Measurements from ENCODE around the gene PPFIA3.
"Not testable (repeated sequence)": the region's sequence is repeated elsewhere in the genome, so short reads cannot be mapped to it uniquely, and the experiment has no call there.

Gene PPFIA3

GRCh38 chr19:49125025-49125731 is 5.8 kb downstream of the PPFIA3 start:
- DNase-seq (ENCODE audit: low spot score): no peak

- DNase-seq (ENCODE audit: low spot score): no peak
Measured at GRCh38 chr19:49126575-49126974, 7.2 kb downstream of the PPFIA3 start.

- not testable (repeated sequence) for DNase-seq (ENCODE audit: low spot score)
Measured at GRCh38 chr19:49127225-49127624, 7.9 kb downstream of the PPFIA3 start.

GRCh38 chr19:49127674-49128544 is 8.6 kb downstream of the PPFIA3 start:
- DNase-seq (ENCODE audit: low spot score): peak; percentile 97

GRCh38 chr19:49128545-49129237 is 9.3 kb downstream of the PPFIA3 start:
- DNase-seq (ENCODE audit: low spot score): no peak

GRCh38 chr19:49129238-49129583 is 9.9 kb downstream of the PPFIA3 start:
- no peak for DNase-seq (ENCODE audit: low spot score)

GRCh38 chr19:49130325-49130724 is 11.0 kb downstream of the PPFIA3 start:
- no peak for DNase-seq (ENCODE audit: low spot score)

- no peak for DNase-seq (ENCODE audit: low spot score)
Measured at GRCh38 chr19:49132974-49133609, 13.7 kb downstream of the PPFIA3 start.

- DNase-seq (ENCODE audit: low spot score): no peak
Measured at GRCh38 chr19:49133621-49134454, 14.5 kb downstream of the PPFIA3 start.

GRCh38 chr19:49135686-49136085 is 16.3 kb downstream of the PPFIA3 start:
- no peak for DNase-seq (ENCODE audit: low spot score)

GRCh38 chr19:49136771-49137171 is 17.4 kb downstream of the PPFIA3 start:
- DNase-seq (ENCODE audit: low spot score): no peak

- DNase-seq (ENCODE audit: low spot score): no peak
Measured at GRCh38 chr19:49140951-49141350, 21.6 kb downstream of the PPFIA3 start.

GRCh38 chr19:49141352-49141751 is 22.0 kb downstream of the PPFIA3 start:
- DNase-seq (ENCODE audit: low spot score): no peak

GRCh38 chr19:49142866-49143335 is 23.6 kb downstream of the PPFIA3 start:
- peak; percentile 92 for DNase-seq (ENCODE audit: low spot score)

- DNase-seq (ENCODE audit: low spot score): peak; percentile 67
Measured at GRCh38 chr19:49145573-49146407, 26.4 kb downstream of the PPFIA3 start.

GRCh38 chr19:49146408-49146770 is 27.0 kb downstream of the PPFIA3 start:
- not testable (repeated sequence) for DNase-seq (ENCODE audit: low spot score)

- DNase-seq (ENCODE audit: low spot score): no peak
Measured at GRCh38 chr19:49148044-49148682, 28.8 kb downstream of the PPFIA3 start.

- DNase-seq (ENCODE audit: low spot score): peak; percentile 87
Measured at GRCh38 chr19:49148784-49149651, 29.7 kb downstream of the PPFIA3 start.

- DNase-seq (ENCODE audit: low spot score): peak; percentile 77
Measured at GRCh38 chr19:49149652-49150105, 30.3 kb downstream of the PPFIA3 start.
